Activated CD8-positive, alpha-beta T cell treated with anti-CD3 and anti-CD28 coated beads, Interleukin-2, amount 10 ng/mL, durations not matched to agents 7 days and 5 days (primary cell): ENCODE results near the gene ZNF865. TPM values are rescaled to one million over a fixed set of nuclear protein-coding genes. Genes with fewer than 3 reads are reported as not detected.
A peak's percentile ranks its signal among the peaks of the same experiment; 100 is the strongest.
"Not testable (repeated sequence)": the region's sequence is repeated elsewhere in the genome, so short reads cannot be mapped to it uniquely, and the experiment has no call there.

Experiments used
- ATAC-seq: fragments of 150-1000 bp; cut with Tn5 transposase; one replicate; pipeline ENCODE4 v1.10.0; 2021; ENCODE audit warnings: moderate library complexity
- CTCF ChIA-PET: fragments of 350-600 bp; sonication (Branson Sonifier 250); formaldehyde crosslinking; loops from one replicate; lab custom pipeline; 2021; ENCODE audit warnings: antibody characterized with exemption; lab: Charles Lee
- POLR2A ChIA-PET: fragments of 350-600 bp; sonication (Branson Sonifier 250); formaldehyde crosslinking; loops from one replicate; lab custom pipeline; 2021; ENCODE audit warnings: antibody characterized with exemption; lab: Charles Lee
- DNase-seq: peaks from one replicate; pipeline ENCODE4 v3.0.0-alpha.2; 2020
- H3K27ac Mint-ChIP-seq: one replicate; pipeline ENCODE4 v1.8.0; 2021; ENCODE audit warnings: mild to moderate bottlenecking, mixed read lengths
- H3K27me3 Mint-ChIP-seq: one replicate; pipeline ENCODE4 v1.8.0; 2021; ENCODE audit warnings: low read depth, mixed read lengths
- H3K36me3 Mint-ChIP-seq: one replicate; pipeline ENCODE4 v1.8.0; 2021; ENCODE audit warnings: low read depth, mixed read lengths
- H3K4me1 Mint-ChIP-seq: one replicate; pipeline ENCODE4 v1.8.0; 2021; ENCODE audit warnings: low read depth, mixed read lengths
- H3K4me3 Mint-ChIP-seq: one replicate; pipeline ENCODE4 v1.8.0; 2021; ENCODE audit warnings: mild to moderate bottlenecking, mixed read lengths
- H3K9me3 Mint-ChIP-seq: one replicate; pipeline ENCODE4 v1.8.0; 2022; ENCODE audit warnings: mixed read lengths; ENCODE audit not compliant: insufficient read depth
- total RNA-seq, 2 experiments: library from RNA; stranded (reverse); gene quantifications; one replicate each; pipeline ENCODE4 v1.2.3, GENCODE V29; 2021

The ZNF865 gene
- total RNA-seq, 2 experiments from 2014 or later = 14.8 to 15.8 TPM

- ATAC-seq (peak; percentile 45), DNase-seq (no peak)
- Mint-ChIP-seq H3K4me3 (peak overlapping the region; percentile 76), H3K4me1 (peaks cover 20% of the 10 kb centered on the region), H3K27me3 (peaks cover 3% of the 10 kb centered on the region), H3K36me3 (peaks cover 14% of the 10 kb centered on the region), H3K9me3 (no peaks in the 10 kb centered on the region), H3K27ac (peak overlapping the region; percentile 91)
- POLR2A ChIA-PET = interaction anchor here (2.0 kb wide), 1 partner anchor 19 kb away, joined by 9 read pairs; the partner anchor contains the start of gene FIZ1
- CTCF ChIA-PET = no interaction called here
These were observed 25.5 kb upstream of the ZNF865 start for GRCh38 chr19:55579766-55580621.

GRCh38 chr19:55580628-55581144 is 24.8 kb upstream of the ZNF865 start, which contains the start of gene ZNF579:
Gene ZNF579 (minus strand): TSS chr19:55580848. CDS start chr19:55579639, 1,209 bp downstream.
- peak within 1 kb of the TSS; percentile 76 for H3K4me3 Mint-ChIP-seq
- peak; percentile 69 for ATAC-seq
- POLR2A ChIA-PET = interaction anchor here (0.7 to 2.0 kb wide), 4 partner anchors 19 to 54 kb away, joined by 3 to 9 read pairs (median 4); partner anchors contain the start of gene FIZ1
- H3K36me3 Mint-ChIP-seq = peaks cover 14% of the 10 kb centered on the region
- peaks cover 25% of the 10 kb centered on the region for H3K4me1 Mint-ChIP-seq
- H3K9me3 Mint-ChIP-seq = no peaks in the 10 kb centered on the region
- H3K27ac Mint-ChIP-seq = peak within 1 kb of the TSS; percentile 91
- peaks cover 9% of the 10 kb centered on the region for H3K27me3 Mint-ChIP-seq
- CTCF ChIA-PET = interaction anchor here (2.0 kb wide), 1 partner anchor 53 kb away, joined by 9 read pairs; no protein-coding TSS in a partner anchor
- DNase-seq = peak; percentile 79

GRCh38 chr19:55581145-55581822 is 24.2 kb upstream of the ZNF865 start:
- Mint-ChIP-seq H3K9me3 (no peaks in the 10 kb centered on the region), H3K27ac (peak overlapping the region; percentile 77), H3K27me3 (peaks cover 14% of the 10 kb centered on the region), H3K4me3 (peak overlapping the region; percentile 76), H3K4me1 (peaks cover 30% of the 10 kb centered on the region), H3K36me3 (peaks cover 14% of the 10 kb centered on the region)
- ChIA-PET CTCF (interaction anchor here (2.0 kb wide), 1 partner anchor 52 kb away, joined by 9 read pairs; no protein-coding TSS in a partner anchor), POLR2A (interaction anchor here (0.7 to 2.0 kb wide), 4 partner anchors 18 to 53 kb away, joined by 3 to 9 read pairs (median 4); partner anchors contain the start of gene FIZ1)
- DNase-seq (peak; percentile 53), ATAC-seq (no peak)

GRCh38 chr19:55581823-55582223 is 23.6 kb upstream of the ZNF865 start:
- ATAC-seq (no peak), DNase-seq (no peak)
- Mint-ChIP-seq H3K27ac (no peak overlapping the region), H3K4me1 (peaks cover 33% of the 10 kb centered on the region), H3K4me3 (no peak overlapping the region), H3K9me3 (no peaks in the 10 kb centered on the region), H3K36me3 (peaks cover 12% of the 10 kb centered on the region), H3K27me3 (peaks cover 16% of the 10 kb centered on the region)
- ChIA-PET CTCF (interaction anchor here (2.0 kb wide), 2 partner anchors 49 to 52 kb away, joined by 6 to 9 read pairs; no protein-coding TSS in a partner anchor), POLR2A (interaction anchor here (1.0 to 2.0 kb wide), 3 partner anchors 17 to 53 kb away, joined by 3 to 9 read pairs (median 3); partner anchors contain the start of gene FIZ1)

GRCh38 chr19:55582284-55582683 is 23.2 kb upstream of the ZNF865 start:
- CTCF ChIA-PET = interaction anchor here (2.0 kb wide), 2 partner anchors 49 to 51 kb away, joined by 6 to 9 read pairs; no protein-coding TSS in a partner anchor
- not testable (repeated sequence) for ATAC-seq, H3K36me3 Mint-ChIP-seq, H3K27ac Mint-ChIP-seq, DNase-seq, H3K9me3 Mint-ChIP-seq, H3K4me3 Mint-ChIP-seq
- Mint-ChIP-seq H3K27me3 (peaks cover 19% of the 10 kb centered on the region), H3K4me1 (peaks cover 38% of the 10 kb centered on the region)
- POLR2A ChIA-PET = interaction anchor here (2.0 kb wide), 1 partner anchor 17 kb away, joined by 9 read pairs; the partner anchor contains the start of gene FIZ1

- peaks cover 40% of the 10 kb centered on the region for H3K4me1 Mint-ChIP-seq
- not testable (repeated sequence) for DNase-seq, H3K27ac Mint-ChIP-seq, ATAC-seq, H3K4me3 Mint-ChIP-seq, H3K9me3 Mint-ChIP-seq, H3K36me3 Mint-ChIP-seq
- POLR2A ChIA-PET = interaction anchor here (1.1 kb wide), 1 partner anchor 13 kb away, joined by 3 read pairs; no protein-coding TSS in a partner anchor
- CTCF ChIA-PET = interaction anchor here (1.3 to 2.0 kb wide), 3 partner anchors 22 to 49 kb away, joined by 3 to 6 read pairs (median 6); no protein-coding TSS in a partner anchor
- H3K27me3 Mint-ChIP-seq = peaks cover 21% of the 10 kb centered on the region
These were observed 21.6 kb upstream of the ZNF865 start for GRCh38 chr19:55583897-55584296.

- Mint-ChIP-seq H3K36me3 (no peaks in the 10 kb centered on the region), H3K27ac (no peak overlapping the region), H3K4me1 (peaks cover 36% of the 10 kb centered on the region), H3K4me3 (no peak overlapping the region), H3K9me3 (no peaks in the 10 kb centered on the region), H3K27me3 (peaks cover 21% of the 10 kb centered on the region)
- no peak for DNase-seq
- POLR2A ChIA-PET = interaction anchor here (1.1 kb wide), 1 partner anchor 14 kb away, joined by 3 read pairs; no protein-coding TSS in a partner anchor
- CTCF ChIA-PET = interaction anchor here (1.3 to 2.0 kb wide), 2 partner anchors 48 to 54 kb away, joined by 4 to 6 read pairs; no protein-coding TSS in a partner anchor
- no peak for ATAC-seq
These were observed 20.6 kb upstream of the ZNF865 start for GRCh38 chr19:55584871-55585270.

GRCh38 chr19:55585658-55586339 is 19.6 kb upstream of the ZNF865 start:
- Mint-ChIP-seq H3K4me3 (no peak overlapping the region), H3K36me3 (no peaks in the 10 kb centered on the region), H3K27me3 (peaks cover 21% of the 10 kb centered on the region), H3K27ac (no peak overlapping the region), H3K4me1 (peaks cover 32% of the 10 kb centered on the region), H3K9me3 (no peaks in the 10 kb centered on the region)
- ChIA-PET POLR2A (no interaction called here), CTCF (interaction anchor here (1.3 to 3.2 kb wide), 2 partner anchors 21 to 53 kb away, joined by 4 to 11 read pairs; partner anchors contain the start of gene ZNF865)
- ATAC-seq = no peak
- no peak for DNase-seq

- H3K9me3 Mint-ChIP-seq = no peaks in the 10 kb centered on the region
- peak overlapping the region; percentile 72 for H3K4me3 Mint-ChIP-seq
- H3K27me3 Mint-ChIP-seq = peaks cover 21% of the 10 kb centered on the region
- ChIA-PET CTCF (interaction anchor here (1.4 to 3.2 kb wide), 2 partner anchors 19 to 46 kb away, joined by 4 to 11 read pairs; partner anchors contain the start of gene ZNF865), POLR2A (interaction anchor here (0.7 to 1.1 kb wide), 2 partner anchors 13 to 179 kb away, joined by 3 to 4 read pairs; partner anchors contain the start of genes FIZ1 and UBE2S)
- no peak overlapping the region for H3K27ac Mint-ChIP-seq
- ATAC-seq = peak; percentile 99
- no peaks in the 10 kb centered on the region for H3K36me3 Mint-ChIP-seq
- H3K4me1 Mint-ChIP-seq = peaks cover 21% of the 10 kb centered on the region
- DNase-seq = peak; percentile 95
These were observed 18.3 kb upstream of the ZNF865 start for GRCh38 chr19:55586976-55587668.

- Mint-ChIP-seq H3K27ac (no peak overlapping the region), H3K4me3 (no peak overlapping the region), H3K36me3 (peaks cover 3% of the 10 kb centered on the region), H3K27me3 (peaks cover 21% of the 10 kb centered on the region), H3K9me3 (no peaks in the 10 kb centered on the region), H3K4me1 (peaks cover 20% of the 10 kb centered on the region)
- ChIA-PET POLR2A (interaction anchor here (0.5 kb wide), 1 partner anchor 93 kb away, joined by 4 read pairs; no protein-coding TSS in a partner anchor), CTCF (interaction anchor here (3.2 kb wide), 1 partner anchor 18 kb away, joined by 11 read pairs; the partner anchor contains the start of gene ZNF865)
- ATAC-seq = no peak
- no peak for DNase-seq
These were observed 16.7 kb upstream of the ZNF865 start for GRCh38 chr19:55588738-55589137.
